Measurements from ENCODE around the gene PRKAR1A.
"Not testable (repeated sequence)": the region's sequence is repeated elsewhere in the genome, so short reads cannot be mapped to it uniquely, and the experiment has no call there.

PRKAR1A gene

GRCh38 chr17:68511671-68512246, 471 bp upstream of the PRKAR1A start:
- DNase-seq = peak; percentile 45

GRCh38 chr17:68512960-68513474, 787 bp downstream of the PRKAR1A start:
- peak; percentile 3 for DNase-seq

GRCh38 chr17:68513932-68514331, 1.7 kb downstream of the PRKAR1A start:
- DNase-seq = no peak

- DNase-seq = no peak
These were observed 2.8 kb downstream of the PRKAR1A start for GRCh38 chr17:68514831-68515635.

GRCh38 chr17:68516732-68517131, 4.5 kb downstream of the PRKAR1A start:
- DNase-seq = no peak

GRCh38 chr17:68517605-68518004, 5.4 kb downstream of the PRKAR1A start:
- not testable (repeated sequence) for DNase-seq

- no peak for DNase-seq
These were observed 6.0 kb downstream of the PRKAR1A start for GRCh38 chr17:68518063-68518815.

GRCh38 chr17:68519051-68519450, 6.8 kb downstream of the PRKAR1A start:
- not testable (repeated sequence) for DNase-seq

- no peak for DNase-seq
These were observed 7.7 kb downstream of the PRKAR1A start for GRCh38 chr17:68519911-68520310.

GRCh38 chr17:68522266-68522665, 10.0 kb downstream of the PRKAR1A start:
- DNase-seq = no peak

- no peak for DNase-seq
These were observed 14.3 kb downstream of the PRKAR1A start for GRCh38 chr17:68526548-68526947.

GRCh38 chr17:68527314-68527713, 15.1 kb downstream of the PRKAR1A start:
- DNase-seq = no peak

- DNase-seq = no peak
These were observed 19.0 kb downstream of the PRKAR1A start for GRCh38 chr17:68531252-68531651.

- no peak for DNase-seq
These were observed 20.6 kb downstream of the PRKAR1A start for GRCh38 chr17:68532826-68533225.

GRCh38 chr17:68533887-68534694, 21.9 kb downstream of the PRKAR1A start:
- no peak for DNase-seq

- no peak for DNase-seq
These were observed 22.5 kb downstream of the PRKAR1A start for GRCh38 chr17:68534695-68535088.

GRCh38 chr17:68535922-68536321, 23.7 kb downstream of the PRKAR1A start:
- DNase-seq = no peak

- peak; percentile 3 for DNase-seq
These were observed 27.6 kb downstream of the PRKAR1A start for GRCh38 chr17:68539548-68540467.

GRCh38 chr17:68540981-68541380, 28.8 kb downstream of the PRKAR1A start:
- DNase-seq = no peak

GRCh38 chr17:68541816-68542215, 29.6 kb downstream of the PRKAR1A start:
- DNase-seq = no peak

GRCh38 chr17:68542698-68543463, 30.7 kb downstream of the PRKAR1A start:
- DNase-seq = no peak

All from NCI-H226 (cell line).